ENCODE measurements around the gene IL1F10.

The IL1F10 gene, protein sequence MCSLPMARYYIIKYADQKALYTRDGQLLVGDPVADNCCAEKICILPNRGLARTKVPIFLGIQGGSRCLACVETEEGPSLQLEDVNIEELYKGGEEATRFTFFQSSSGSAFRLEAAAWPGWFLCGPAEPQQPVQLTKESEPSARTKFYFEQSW

DNA sequence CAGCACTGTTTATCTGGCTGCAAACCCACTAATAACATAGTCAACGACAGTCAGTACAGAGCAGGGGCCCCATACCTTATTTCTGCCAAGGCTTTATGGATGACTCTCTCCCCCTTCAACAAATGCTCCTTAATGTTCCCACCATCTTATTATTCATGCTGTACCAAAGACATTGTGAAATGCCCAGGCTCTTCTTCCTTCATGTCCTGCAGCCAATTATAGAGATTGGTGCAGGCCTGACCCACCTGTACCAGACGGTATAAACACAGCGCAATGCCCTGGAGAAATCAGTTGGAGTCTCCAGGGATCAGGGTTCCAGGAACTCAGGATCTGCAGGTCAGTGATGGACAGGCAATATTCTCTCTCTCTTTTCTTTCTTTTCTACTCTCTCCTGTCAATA lies at the start of gene IL1F10:
TSS of gene IL1F10 (plus strand) at position 290 of the 400 bp plus-strand sequence. CDS start 4,769 bp downstream, outside the sequence.
- H3K36me3 Mint-ChIP-seq (ENCODE audit: low read depth), result no peaks in the 10 kb centered on the region

DNA sequence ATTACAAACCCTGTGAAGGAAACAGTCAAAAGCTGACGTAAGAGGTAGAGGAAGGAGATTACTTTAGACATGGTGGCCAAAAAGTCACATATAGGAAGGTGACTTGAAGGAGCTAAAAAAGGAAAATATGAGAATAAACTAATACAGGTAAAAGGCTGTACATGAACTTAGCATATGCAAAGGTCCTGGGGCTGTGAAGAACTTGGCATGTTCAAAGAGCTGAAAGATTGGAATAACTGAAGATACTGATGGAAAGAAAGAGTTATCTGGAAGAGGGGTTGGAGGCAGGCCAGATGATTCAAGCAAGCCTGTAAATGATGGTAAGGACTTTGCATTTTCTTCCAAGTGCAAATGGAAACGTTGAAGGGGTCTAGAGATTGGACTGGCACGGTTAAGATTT lies 49.3 kb upstream of the IL1F10 start:
- H3K27me3 Mint-ChIP-seq, result peaks cover 6% of the 10 kb centered on the region
- no peaks in the 10 kb centered on the region for H3K4me1 Mint-ChIP-seq (ENCODE audit: low read depth)
- no peak overlapping the region for H3K4me3 Mint-ChIP-seq
- no peaks in the 10 kb centered on the region for H3K36me3 Mint-ChIP-seq (ENCODE audit: low read depth)
- H3K27ac Mint-ChIP-seq, result no peak overlapping the region
- intact Hi-C loops (cut with micrococcal nuclease), result no loop called here
- H3K9me3 Mint-ChIP-seq, result no peaks in the 10 kb centered on the region

More for the DNA sequence above, at the start of gene IL1F10:
- H3K4me1 Mint-ChIP-seq (ENCODE audit: low read depth), result no peaks in the 10 kb centered on the region
- peaks cover 11% of the 10 kb centered on the region for H3K27me3 Mint-ChIP-seq
- H3K9me3 Mint-ChIP-seq, result no peaks in the 10 kb centered on the region
- no peak within 1 kb of the TSS for H3K27ac Mint-ChIP-seq
- H3K4me3 Mint-ChIP-seq, result no peak within 1 kb of the TSS
- intact Hi-C loops (cut with micrococcal nuclease), result no loop called here

DNA sequence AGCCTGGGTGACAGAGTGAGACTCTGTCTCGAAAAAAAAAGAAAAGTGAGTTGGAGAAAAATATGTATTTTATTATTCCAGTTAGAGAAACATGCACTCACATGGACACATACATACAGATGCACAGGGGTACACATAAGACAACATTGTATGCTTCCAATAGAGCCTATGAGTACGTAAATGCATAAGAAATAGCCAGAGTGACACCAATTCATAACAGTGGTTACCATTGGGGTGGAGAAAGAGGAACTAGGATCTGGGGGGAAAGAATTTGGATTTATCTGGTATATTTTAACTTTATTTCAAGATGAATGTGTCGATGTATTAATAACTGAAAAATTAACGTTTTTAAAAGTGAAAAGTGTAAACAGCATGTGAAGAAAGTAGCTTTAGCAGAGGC lies 46.5 kb upstream of the IL1F10 start:
- intact Hi-C loops (cut with micrococcal nuclease), result no loop called here
- Mint-ChIP-seq H3K27me3 (peaks cover 7% of the 10 kb centered on the region), H3K4me3 (no peak overlapping the region), H3K9me3 (no peaks in the 10 kb centered on the region), H3K4me1 (ENCODE audit: low read depth) (peaks cover 11% of the 10 kb centered on the region), H3K27ac (no peak overlapping the region), H3K36me3 (ENCODE audit: low read depth) (no peaks in the 10 kb centered on the region)

DNA sequence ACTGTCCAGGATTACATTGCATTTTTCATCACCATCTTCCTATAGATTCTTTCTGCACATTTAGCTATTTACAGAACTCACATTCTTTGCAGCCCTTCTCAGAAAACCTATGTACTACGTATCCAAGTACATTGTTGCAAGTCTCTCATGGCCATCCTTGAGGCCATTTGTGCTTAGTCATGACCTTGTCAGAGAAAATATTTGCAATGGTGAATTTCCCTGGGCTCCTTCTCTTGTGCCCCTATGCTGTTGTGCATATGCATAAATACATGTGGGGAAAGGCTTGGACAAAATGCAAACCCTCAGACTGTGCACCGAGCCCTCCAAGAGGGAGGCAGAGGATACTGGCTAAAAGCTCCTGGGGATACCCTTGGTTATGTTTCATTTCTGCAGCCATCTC lies 43.0 kb upstream of the IL1F10 start:
- H3K9me3 Mint-ChIP-seq, result no peaks in the 10 kb centered on the region
- H3K4me3 Mint-ChIP-seq, result no peak overlapping the region
- peaks cover 23% of the 10 kb centered on the region for H3K27me3 Mint-ChIP-seq
- no peak overlapping the region for H3K27ac Mint-ChIP-seq
- intact Hi-C loops (cut with micrococcal nuclease), result no loop called here
- H3K36me3 Mint-ChIP-seq (ENCODE audit: low read depth), result no peaks in the 10 kb centered on the region
- peaks cover 11% of the 10 kb centered on the region for H3K4me1 Mint-ChIP-seq (ENCODE audit: low read depth)

DNA sequence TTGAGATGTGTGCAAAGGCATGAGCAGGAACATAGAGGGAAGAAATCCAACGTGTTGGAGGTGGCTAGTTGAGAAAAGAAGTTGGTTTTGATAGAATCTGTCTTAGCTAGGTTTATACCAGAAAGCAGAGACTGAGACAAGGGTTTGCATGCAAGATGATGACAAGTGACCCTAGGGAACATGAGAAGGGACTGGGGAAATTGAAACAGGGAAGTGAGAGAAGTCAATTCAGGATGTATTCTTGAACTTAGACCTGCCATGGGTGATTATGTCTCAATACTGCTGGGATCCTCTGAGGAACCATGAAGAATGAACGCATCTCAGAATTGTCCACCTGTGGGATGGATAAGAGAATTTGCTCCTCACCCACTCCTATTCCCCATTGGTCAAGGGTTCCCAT lies 42.0 kb upstream of the IL1F10 start:
- Mint-ChIP-seq H3K9me3 (no peaks in the 10 kb centered on the region), H3K27ac (no peak overlapping the region), H3K4me1 (ENCODE audit: low read depth) (peaks cover 11% of the 10 kb centered on the region), H3K36me3 (ENCODE audit: low read depth) (no peaks in the 10 kb centered on the region), H3K27me3 (peaks cover 29% of the 10 kb centered on the region), H3K4me3 (no peak overlapping the region)
- intact Hi-C loops (cut with micrococcal nuclease), result no loop called here

DNA sequence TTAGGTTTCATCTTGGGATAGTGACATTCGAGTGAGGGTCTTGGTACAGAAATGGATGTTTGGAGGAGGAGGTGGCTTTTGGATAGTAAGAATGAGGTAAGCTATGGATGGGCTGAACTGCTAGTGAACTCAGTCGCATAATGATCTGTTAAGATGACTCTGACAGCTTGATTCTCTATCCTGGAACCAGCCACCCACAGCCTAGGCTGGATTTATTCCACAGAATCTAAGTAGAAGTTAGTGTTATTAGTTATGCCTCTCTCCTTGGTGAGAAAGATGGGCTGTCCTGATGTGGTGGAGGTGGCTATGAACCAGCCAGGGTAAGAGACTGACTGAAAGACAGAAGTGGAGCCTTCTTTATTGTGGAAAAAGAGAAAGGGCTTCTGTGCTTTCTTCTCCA lies 40.1 kb upstream of the IL1F10 start:
- intact Hi-C loops (cut with micrococcal nuclease), result no loop called here
- Mint-ChIP-seq H3K27ac (no peak overlapping the region), H3K27me3 (peaks cover 29% of the 10 kb centered on the region), H3K4me1 (ENCODE audit: low read depth) (peaks cover 11% of the 10 kb centered on the region), H3K9me3 (no peaks in the 10 kb centered on the region), H3K4me3 (no peak overlapping the region), H3K36me3 (ENCODE audit: low read depth) (no peaks in the 10 kb centered on the region)

DNA sequence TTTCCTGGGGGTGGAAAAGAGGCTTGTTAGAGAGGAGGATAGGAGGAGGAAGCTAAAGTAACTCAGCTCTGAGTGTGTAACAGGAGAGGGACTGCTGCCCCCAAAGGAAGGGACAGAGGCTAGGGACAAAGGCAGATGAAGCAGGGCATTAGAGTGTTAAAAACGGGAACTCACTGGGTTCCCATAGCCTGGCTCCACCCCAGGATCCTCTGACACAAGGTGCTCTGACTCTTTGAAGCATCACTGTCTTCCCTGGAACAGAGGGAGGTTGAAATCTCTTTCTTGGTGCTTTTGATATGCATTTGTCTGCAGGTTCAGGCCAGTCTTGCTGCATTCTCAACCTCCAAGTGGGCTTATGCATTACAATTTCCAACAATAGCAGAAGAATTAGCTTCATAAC lies 39.7 kb upstream of the IL1F10 start:
- H3K9me3 Mint-ChIP-seq, result no peaks in the 10 kb centered on the region
- H3K27me3 Mint-ChIP-seq, result peaks cover 29% of the 10 kb centered on the region
- intact Hi-C loops (cut with micrococcal nuclease), result no loop called here
- peaks cover 11% of the 10 kb centered on the region for H3K4me1 Mint-ChIP-seq (ENCODE audit: low read depth)
- H3K27ac Mint-ChIP-seq, result no peak overlapping the region
- no peak overlapping the region for H3K4me3 Mint-ChIP-seq
- no peaks in the 10 kb centered on the region for H3K36me3 Mint-ChIP-seq (ENCODE audit: low read depth)

DNA sequence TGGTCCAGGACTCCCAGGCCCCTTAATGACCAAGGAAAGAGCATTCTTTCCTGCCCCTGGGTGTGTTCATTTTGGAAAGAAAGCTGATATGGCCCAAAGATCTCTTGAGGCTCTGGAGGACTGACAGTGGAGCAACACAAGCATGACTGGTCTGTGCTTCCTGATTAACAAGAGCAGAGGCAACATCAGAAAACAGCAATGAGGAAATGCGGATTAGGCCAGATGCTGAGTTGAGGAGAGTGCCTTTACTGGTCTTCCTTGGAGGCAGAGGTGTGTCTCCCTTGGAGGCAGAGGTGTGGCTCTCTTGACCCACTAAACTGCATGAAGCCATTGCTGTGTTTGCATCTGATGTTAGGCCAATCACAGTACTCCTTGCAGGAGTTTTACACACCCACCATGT lies 35.0 kb upstream of the IL1F10 start:
- Mint-ChIP-seq H3K36me3 (ENCODE audit: low read depth) (no peaks in the 10 kb centered on the region), H3K27ac (no peak overlapping the region)
- intact Hi-C loops (cut with micrococcal nuclease), result no loop called here

DNA sequence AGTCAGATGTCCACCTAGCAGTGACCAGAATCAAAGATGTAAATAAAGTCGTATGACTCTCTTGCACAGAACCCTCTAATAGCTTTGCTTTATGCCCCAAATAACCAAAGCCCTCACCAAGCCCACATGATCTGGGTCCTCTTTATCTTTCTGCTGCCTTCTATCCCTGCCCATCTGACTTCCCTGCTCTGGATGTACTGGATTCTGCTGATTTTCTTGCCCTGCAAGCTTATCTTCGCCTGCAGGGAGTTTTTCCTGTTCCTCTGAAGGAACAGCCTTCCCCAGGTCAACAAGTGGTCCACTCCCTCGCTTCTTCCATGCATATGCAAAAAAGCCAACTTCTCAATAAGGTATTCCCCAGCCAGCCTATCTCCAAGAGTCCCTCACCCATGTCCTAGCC lies 33.8 kb upstream of the IL1F10 start:
- Mint-ChIP-seq H3K36me3 (ENCODE audit: low read depth) (no peaks in the 10 kb centered on the region), H3K4me1 (ENCODE audit: low read depth) (peaks cover 12% of the 10 kb centered on the region), H3K27ac (no peak overlapping the region), H3K9me3 (no peaks in the 10 kb centered on the region), H3K4me3 (no peak overlapping the region), H3K27me3 (peaks cover 33% of the 10 kb centered on the region)
- intact Hi-C loops (cut with micrococcal nuclease), result no loop called here

More for the DNA sequence above, 35.0 kb upstream of the IL1F10 start:
- Mint-ChIP-seq H3K4me3 (no peak overlapping the region), H3K27me3 (peaks cover 32% of the 10 kb centered on the region), H3K4me1 (ENCODE audit: low read depth) (no peaks in the 10 kb centered on the region), H3K9me3 (no peaks in the 10 kb centered on the region)

DNA sequence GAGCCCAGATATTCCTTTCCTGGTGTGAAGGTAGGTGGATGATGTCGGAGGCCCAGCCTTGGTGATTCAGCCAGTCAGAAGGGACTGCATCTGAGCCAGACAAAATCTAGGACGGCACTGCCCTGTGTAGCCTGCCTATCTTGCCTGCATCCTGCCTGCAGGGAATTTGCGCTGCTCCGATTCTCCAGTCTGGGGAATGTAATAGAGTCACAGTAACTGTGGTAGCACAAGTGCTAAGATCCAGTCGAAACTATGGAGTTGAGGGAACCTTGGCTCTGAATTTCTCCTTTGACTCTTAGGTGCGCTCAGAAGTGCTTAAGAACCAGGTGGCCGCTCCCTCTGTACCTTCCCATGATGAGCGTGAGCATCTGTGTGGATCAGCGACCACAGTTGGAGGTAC lies 31.0 kb upstream of the IL1F10 start:
- intact Hi-C loops (cut with micrococcal nuclease), result no loop called here
- Mint-ChIP-seq H3K4me1 (ENCODE audit: low read depth) (peaks cover 21% of the 10 kb centered on the region), H3K27me3 (peaks cover 24% of the 10 kb centered on the region), H3K27ac (no peak overlapping the region), H3K9me3 (no peaks in the 10 kb centered on the region), H3K4me3 (no peak overlapping the region), H3K36me3 (ENCODE audit: low read depth) (no peaks in the 10 kb centered on the region)

DNA sequence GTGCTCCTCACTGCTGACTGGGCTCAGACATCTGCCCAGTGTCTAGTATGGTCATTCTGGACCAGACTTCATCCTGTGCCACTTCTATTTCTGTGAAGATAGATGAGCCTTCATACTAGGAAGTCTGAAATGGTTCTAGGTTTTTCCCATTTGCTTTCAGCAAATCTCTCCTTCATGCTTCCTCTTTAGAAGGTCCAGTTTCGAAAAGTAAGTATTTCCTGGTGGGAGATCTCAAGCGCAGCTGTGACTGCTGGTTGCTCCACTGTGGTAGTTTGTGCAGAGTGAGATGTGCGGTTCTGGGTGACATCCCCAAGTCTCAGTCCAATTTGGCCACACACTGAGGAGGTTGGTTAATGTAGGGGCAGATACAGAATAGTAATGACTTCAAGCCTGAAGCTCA lies 29.5 kb upstream of the IL1F10 start:
- intact Hi-C loops (cut with micrococcal nuclease), result no loop called here
- Mint-ChIP-seq H3K27ac (no peak overlapping the region), H3K27me3 (peaks cover 24% of the 10 kb centered on the region), H3K4me3 (no peak overlapping the region), H3K4me1 (ENCODE audit: low read depth) (peaks cover 21% of the 10 kb centered on the region), H3K36me3 (ENCODE audit: low read depth) (no peaks in the 10 kb centered on the region), H3K9me3 (no peaks in the 10 kb centered on the region)

DNA sequence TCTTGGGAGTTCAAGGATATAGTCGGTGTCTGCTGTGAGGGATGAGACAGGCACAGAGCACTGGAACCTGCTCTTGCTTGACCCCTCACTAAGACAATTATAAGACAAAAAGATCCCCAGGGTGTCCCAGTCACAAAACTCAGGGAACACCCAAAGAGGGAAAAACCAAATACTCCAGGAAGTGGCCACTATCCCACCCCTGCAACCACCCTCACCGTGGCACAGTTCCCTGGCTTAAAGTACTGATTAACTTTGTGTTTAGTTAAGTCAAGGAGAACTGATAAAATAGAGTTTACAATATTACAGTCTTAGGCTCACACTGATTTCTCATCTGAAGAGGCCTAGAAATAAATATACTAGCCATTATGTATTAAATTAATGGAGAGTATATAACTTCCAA lies 28.6 kb upstream of the IL1F10 start:
- Mint-ChIP-seq H3K36me3 (ENCODE audit: low read depth) (no peaks in the 10 kb centered on the region), H3K4me1 (ENCODE audit: low read depth) (peaks cover 21% of the 10 kb centered on the region), H3K27ac (no peak overlapping the region), H3K27me3 (peaks cover 21% of the 10 kb centered on the region), H3K4me3 (no peak overlapping the region), H3K9me3 (no peaks in the 10 kb centered on the region)
- intact Hi-C loops (cut with micrococcal nuclease), result no loop called here

DNA sequence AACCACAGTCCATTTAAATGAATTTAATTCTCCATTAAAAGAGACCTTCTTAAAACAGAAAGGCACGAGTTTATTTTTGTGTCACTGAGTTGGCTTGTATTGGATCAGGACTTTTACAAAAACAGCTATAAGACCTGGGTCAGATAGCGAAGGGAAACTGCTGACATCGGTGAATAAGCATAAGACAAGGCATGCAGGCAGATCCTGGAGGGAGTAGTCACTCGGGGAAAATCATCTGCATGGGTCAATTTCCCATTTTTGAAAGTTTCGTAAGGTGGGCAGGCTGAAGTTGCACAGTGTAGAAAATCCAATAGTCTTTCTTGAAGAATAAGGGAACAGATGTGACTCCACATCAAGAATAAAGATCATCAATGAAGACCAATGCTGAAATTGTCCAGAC lies 28.1 kb upstream of the IL1F10 start:
- no peak overlapping the region for H3K27ac Mint-ChIP-seq
- intact Hi-C loops (cut with micrococcal nuclease), result no loop called here
- no peaks in the 10 kb centered on the region for H3K9me3 Mint-ChIP-seq
- H3K27me3 Mint-ChIP-seq, result peaks cover 18% of the 10 kb centered on the region
- no peaks in the 10 kb centered on the region for H3K36me3 Mint-ChIP-seq (ENCODE audit: low read depth)
- peaks cover 21% of the 10 kb centered on the region for H3K4me1 Mint-ChIP-seq (ENCODE audit: low read depth)
- H3K4me3 Mint-ChIP-seq, result no peak overlapping the region

DNA sequence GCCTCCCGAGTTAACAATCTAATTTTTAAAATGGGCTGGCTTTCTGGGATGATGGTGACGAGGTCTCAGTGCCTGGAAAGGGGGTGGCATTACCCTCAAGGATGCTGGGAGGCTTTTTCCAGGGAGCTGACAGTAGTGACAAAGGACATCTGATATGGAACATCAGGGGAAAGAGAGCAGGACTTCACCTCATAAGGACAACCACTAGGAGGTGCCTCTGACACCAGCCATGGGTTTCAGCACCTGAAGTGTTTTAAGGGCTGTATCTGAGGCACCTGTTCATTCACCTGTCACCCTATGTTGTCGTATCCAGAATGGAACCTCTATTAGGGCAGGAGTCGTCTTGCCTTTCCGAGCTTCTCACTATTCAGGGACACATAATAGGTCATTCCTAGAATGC lies 25.9 kb upstream of the IL1F10 start:
- Mint-ChIP-seq H3K27me3 (peaks cover 9% of the 10 kb centered on the region), H3K27ac (no peak overlapping the region), H3K36me3 (ENCODE audit: low read depth) (no peaks in the 10 kb centered on the region), H3K9me3 (no peaks in the 10 kb centered on the region), H3K4me3 (no peak overlapping the region), H3K4me1 (ENCODE audit: low read depth) (peaks cover 21% of the 10 kb centered on the region)
- intact Hi-C loops (cut with micrococcal nuclease), result no loop called here

DNA sequence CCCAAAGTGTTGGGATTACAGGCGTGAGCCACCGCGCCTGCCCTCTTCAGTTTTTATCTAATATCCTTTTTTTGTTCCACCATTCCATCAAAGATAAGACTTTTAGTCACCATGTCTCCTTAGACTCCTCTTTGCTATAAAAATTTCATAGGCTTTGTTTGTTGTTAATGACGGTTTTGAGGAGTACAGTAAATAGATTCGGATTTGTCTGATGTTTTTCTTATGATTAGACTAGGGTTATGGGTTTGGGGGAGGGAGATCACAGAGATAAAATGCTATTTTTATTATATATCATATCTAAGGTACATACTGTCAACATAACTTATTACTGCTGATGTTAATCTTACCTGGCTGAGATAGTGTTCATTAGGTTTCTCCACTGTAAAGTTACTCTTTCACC lies 21.3 kb upstream of the IL1F10 start:
- H3K4me1 Mint-ChIP-seq (ENCODE audit: low read depth), result no peaks in the 10 kb centered on the region
- H3K4me3 Mint-ChIP-seq, result no peak overlapping the region
- peaks cover 15% of the 10 kb centered on the region for H3K9me3 Mint-ChIP-seq
- H3K27ac Mint-ChIP-seq, result no peak overlapping the region
- H3K36me3 Mint-ChIP-seq (ENCODE audit: low read depth), result no peaks in the 10 kb centered on the region
- H3K27me3 Mint-ChIP-seq, result peaks cover 4% of the 10 kb centered on the region
- intact Hi-C loops (cut with micrococcal nuclease), result no loop called here

Measured in dendritic cell treated with granulocyte-macrophage colony-stimulating factor and Interleukin-4, amounts not matched to agents 40 ng/mL and 50 ng/mL, for 4 days (primary cell).